OCI-LY3 (cell line): ENCODE measurements around the gene DHCR7.

Experiments used
- EZH2phosphoT487 ChIP-seq: fragments of 200-600 bp; shearing (Covaris generic); IDR thresholded peaks from 2 replicates; pipeline ENCODE4 v1.6.1; 2018; ENCODE audit warnings: antibody characterized with exemption, mixed run types, low read depth
- TF ChIP-seq, protein P1 (sequence below): fragments of 200-600, 300-600 bp; sonication (generic); IDR thresholded peaks from 2 replicates; pipeline ENCODE4 v1.5.1; 2014; ENCODE audit warnings: antibody characterized with exemption, low read length, low read depth

GRCh38 chr11:71444811-71445210 is 3.4 kb downstream of the DHCR7 start:
- TF ChIP-seq, protein P1, sequence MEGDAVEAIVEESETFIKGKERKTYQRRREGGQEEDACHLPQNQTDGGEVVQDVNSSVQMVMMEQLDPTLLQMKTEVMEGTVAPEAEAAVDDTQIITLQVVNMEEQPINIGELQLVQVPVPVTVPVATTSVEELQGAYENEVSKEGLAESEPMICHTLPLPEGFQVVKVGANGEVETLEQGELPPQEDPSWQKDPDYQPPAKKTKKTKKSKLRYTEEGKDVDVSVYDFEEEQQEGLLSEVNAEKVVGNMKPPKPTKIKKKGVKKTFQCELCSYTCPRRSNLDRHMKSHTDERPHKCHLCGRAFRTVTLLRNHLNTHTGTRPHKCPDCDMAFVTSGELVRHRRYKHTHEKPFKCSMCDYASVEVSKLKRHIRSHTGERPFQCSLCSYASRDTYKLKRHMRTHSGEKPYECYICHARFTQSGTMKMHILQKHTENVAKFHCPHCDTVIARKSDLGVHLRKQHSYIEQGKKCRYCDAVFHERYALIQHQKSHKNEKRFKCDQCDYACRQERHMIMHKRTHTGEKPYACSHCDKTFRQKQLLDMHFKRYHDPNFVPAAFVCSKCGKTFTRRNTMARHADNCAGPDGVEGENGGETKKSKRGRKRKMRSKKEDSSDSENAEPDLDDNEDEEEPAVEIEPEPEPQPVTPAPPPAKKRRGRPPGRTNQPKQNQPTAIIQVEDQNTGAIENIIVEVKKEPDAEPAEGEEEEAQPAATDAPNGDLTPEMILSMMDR: no peak
- TF ChIP-seq EZH2phosphoT487: no peak
